D721Med (cell line): ENCODE measurements around the gene SPRTN.

Experiments
- DNase-seq: peaks from one replicate; pipeline ENCODE4 v3.0.0; 2011; ENCODE audit warnings: low spot score; ENCODE audit not compliant: insufficient read length
- FAIRE-seq: peaks from 2 replicates; lab custom pipeline; 2011; peaks lifted over from hg19 to GRCh38; lab: Jason Lieb, UNC
- CTCF ChIP-seq: IDR thresholded peaks from 2 replicates; pipeline ENCODE4 v1.5.1; 2012; ENCODE audit warnings: mild to moderate bottlenecking, control low read depth; ENCODE audit not compliant: insufficient read depth; ENCODE audit errors: missing control alignments

SPRTN gene

DNA sequence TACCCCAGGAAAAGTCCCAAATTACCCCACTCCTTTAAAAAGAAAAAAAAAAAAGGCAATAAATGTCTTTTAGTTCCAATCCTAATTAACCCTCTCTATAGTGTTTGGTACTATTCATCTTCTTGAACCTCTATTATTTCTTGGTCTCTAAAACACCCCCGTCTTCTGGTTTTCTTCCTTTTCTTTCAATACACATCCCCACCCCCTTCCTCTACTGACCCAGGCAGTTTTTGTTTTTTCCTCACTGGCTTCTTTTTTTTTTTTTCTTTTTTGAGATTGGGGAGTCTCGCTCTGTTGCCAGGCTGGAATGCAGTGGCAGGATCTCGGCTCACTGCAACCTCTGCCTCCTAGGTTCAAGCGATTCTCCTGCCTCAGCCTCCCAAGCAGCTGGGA is 57.9 kb downstream of the SPRTN start:
- FAIRE-seq (no peak), DNase-seq (no peak)
- no peak for TF ChIP-seq CTCF

DNA sequence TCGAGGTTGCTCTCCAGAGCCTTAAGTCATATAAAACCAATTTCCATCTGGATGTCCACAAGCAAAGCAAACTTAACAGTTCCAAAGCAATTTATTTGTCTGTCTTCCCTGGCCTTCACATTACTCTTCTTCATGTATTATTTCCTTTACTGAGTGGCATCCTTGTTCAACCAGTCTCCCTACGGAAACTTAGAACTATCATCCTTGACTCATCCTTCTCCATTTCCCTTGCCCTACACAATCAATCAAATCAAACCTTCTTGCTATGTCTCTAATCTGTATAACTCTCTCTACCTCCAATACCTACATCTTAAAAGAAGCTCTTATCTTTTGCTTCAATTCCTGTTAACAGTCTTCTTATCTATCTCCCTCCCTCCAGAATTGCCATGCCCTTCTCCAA is 58.5 kb downstream of the SPRTN start:
- FAIRE-seq: peak; percentile 64
- DNase-seq: no peak
- no peak for TF ChIP-seq CTCF

- DNase-seq (no peak), FAIRE-seq (no peak)
- TF ChIP-seq CTCF: no peak
Observed at GRCh38 chr1:231397886-231398671, 60.0 kb downstream of the SPRTN start.

DNA sequence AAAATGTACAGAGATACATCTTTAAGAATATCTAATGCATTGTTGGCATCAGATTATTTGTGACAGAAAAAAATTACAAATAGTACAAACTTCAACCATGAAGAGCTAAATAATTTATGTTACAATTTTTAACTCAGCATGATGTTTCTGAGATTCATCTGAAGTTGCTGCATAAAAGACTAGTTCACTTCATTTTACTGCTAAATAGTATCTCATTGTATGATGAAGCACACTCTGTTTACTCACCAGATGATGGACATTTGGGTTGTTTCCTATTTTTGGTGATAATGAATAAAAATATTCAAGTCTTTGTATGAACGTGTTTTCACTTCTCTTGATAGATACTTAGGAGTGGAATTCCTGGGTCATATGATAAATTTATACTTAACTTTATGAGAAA is 63.4 kb downstream of the SPRTN start:
- FAIRE-seq (no peak), DNase-seq (no peak)
- no peak for TF ChIP-seq CTCF

DNA sequence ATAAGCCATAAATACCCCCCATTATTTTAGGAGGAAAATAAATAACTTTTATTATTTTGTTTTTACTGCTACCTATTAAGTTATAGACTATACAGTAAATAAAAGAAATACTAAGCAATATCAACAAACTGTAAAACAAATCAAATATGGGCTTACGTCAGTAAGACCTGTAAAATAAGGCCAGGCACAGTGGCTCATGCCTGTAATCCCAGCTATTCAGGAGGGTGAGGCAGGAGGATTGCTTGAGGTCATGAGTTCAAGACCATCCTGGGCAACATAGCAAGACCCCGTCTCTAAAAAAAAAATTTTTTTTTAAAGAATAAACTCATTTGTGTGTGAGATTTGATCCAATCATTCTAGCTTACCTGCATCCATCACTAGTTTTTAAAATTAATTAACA is 66.2 kb downstream of the SPRTN start:
- TF ChIP-seq CTCF: no peak
- no peak for DNase-seq
- FAIRE-seq: no peak
